Astrocyte (in vitro differentiated cells and primary cell): ENCODE measurements around the gene VAV1. TPM values are rescaled to one million over a fixed set of nuclear protein-coding genes. Genes with fewer than 3 reads are reported as not detected.

Source experiments
- DNase-seq: peaks from one replicate; pipeline ENCODE4 v3.0.0-alpha.2; 2010; ENCODE audit warnings: low read depth
- FAIRE-seq: peaks from 2 replicates; lab custom pipeline; 2011; peaks lifted over from hg19 to GRCh38; lab: Jason Lieb, UNC
- H2AFZ ChIP-seq: 2 replicates; pipeline ENCODE4 v1.6.0; 2012; ENCODE audit warnings: low read depth, low read length, inconsistent platforms
- H3K27ac ChIP-seq: 2 replicates; pipeline ENCODE4 v1.5.1; 2011; ENCODE audit warnings: low read depth, low read length, inconsistent platforms
- H3K27me3 ChIP-seq: 2 replicates; pipeline ENCODE4 v1.6.0; 2011; ENCODE audit warnings: low read length, inconsistent platforms; ENCODE audit not compliant: insufficient read depth
- H3K36me3 ChIP-seq: 2 replicates; pipeline ENCODE4 v1.5.1; 2011; ENCODE audit warnings: low read length, inconsistent platforms; ENCODE audit not compliant: insufficient read depth
- H3K4me1 ChIP-seq: 2 replicates; pipeline ENCODE4 v1.5.1; 2011; ENCODE audit warnings: low read length, inconsistent platforms; ENCODE audit not compliant: insufficient read depth
- H3K4me2 ChIP-seq: 2 replicates; pipeline ENCODE4 v1.6.0; 2012; ENCODE audit warnings: low read length, inconsistent platforms
- H3K4me3 ChIP-seq: 2 replicates; pipeline ENCODE4 v1.5.1; 2011; ENCODE audit warnings: low read depth, mild to moderate bottlenecking, low read length, inconsistent platforms; ENCODE audit not compliant: insufficient read depth
- H3K79me2 ChIP-seq: 2 replicates; pipeline ENCODE4 v1.6.0; 2012; ENCODE audit warnings: mild to moderate bottlenecking, low read length, inconsistent platforms; ENCODE audit not compliant: insufficient read depth
- H3K9ac ChIP-seq: 2 replicates; pipeline ENCODE4 v1.6.0; 2012; ENCODE audit warnings: mild to moderate bottlenecking, low read length, inconsistent platforms
- H3K9me3 ChIP-seq: 2 replicates; pipeline ENCODE4 v1.5.1; 2012; ENCODE audit warnings: low read depth, mild to moderate bottlenecking, low read length, inconsistent platforms; ENCODE audit not compliant: insufficient read depth
- H4K20me1 ChIP-seq: 2 replicates; pipeline ENCODE4 v1.6.0; 2012; ENCODE audit warnings: low read length, inconsistent platforms; ENCODE audit not compliant: insufficient read depth
- H3K27ac Mint-ChIP-seq: one replicate; pipeline ENCODE4 v1.8.0; 2021; ENCODE audit warnings: mild to moderate bottlenecking, mixed read lengths; ENCODE audit not compliant: unreplicated experiment
- H3K27me3 Mint-ChIP-seq: one replicate; pipeline ENCODE4 v1.8.0; 2021; ENCODE audit warnings: low read depth, mixed read lengths; ENCODE audit not compliant: unreplicated experiment
- H3K36me3 Mint-ChIP-seq: one replicate; pipeline ENCODE4 v1.8.0; 2021; ENCODE audit warnings: low read depth, mixed read lengths; ENCODE audit not compliant: unreplicated experiment
- H3K4me1 Mint-ChIP-seq: one replicate; pipeline ENCODE4 v1.8.0; 2021; ENCODE audit warnings: low read depth, mixed read lengths; ENCODE audit not compliant: unreplicated experiment
- H3K4me3 Mint-ChIP-seq: one replicate; pipeline ENCODE4 v1.8.0; 2021; ENCODE audit warnings: mild to moderate bottlenecking, moderate library complexity, mixed read lengths; ENCODE audit not compliant: unreplicated experiment
- H3K9me3 Mint-ChIP-seq: one replicate; pipeline ENCODE4 v1.8.0; 2021; ENCODE audit warnings: mild to moderate bottlenecking, mixed read lengths; ENCODE audit not compliant: unreplicated experiment
- CTCF ChIP-seq: IDR thresholded peaks from 2 replicates; pipeline ENCODE4 v1.5.1; 2011; ENCODE audit warnings: low read depth, mild to moderate bottlenecking, inconsistent platforms, low read length, moderate library complexity; ENCODE audit not compliant: insufficient read depth
- EZH2 ChIP-seq: IDR thresholded peaks from 2 replicates; pipeline ENCODE4 v1.6.1; 2012; ENCODE audit warnings: mild to moderate bottlenecking, low read length, inconsistent platforms; ENCODE audit not compliant: insufficient read depth
- total RNA-seq: library from RNA; stranded (reverse); gene quantifications from 2 replicates; pipeline ENCODE4 v1.2.1, GENCODE V29; 2021

VAV1 gene
- total RNA-seq, 1 donor from 2014 or later: not detected

- H3K36me3 Mint-ChIP-seq: peaks cover 14% of the 10 kb centered on the region
- DNase-seq: no peak
- peaks cover 30% of the 10 kb centered on the region for H3K36me3 ChIP-seq
Observed at GRCh38 chr19:6750062-6750461, 22.4 kb upstream of the VAV1 start.

GRCh38 chr19:6751189-6751588 lies 21.3 kb upstream of the VAV1 start:
- Histone ChIP-seq H3K27ac (no peak overlapping the region), H2AFZ (no peak overlapping the region), H3K4me2 (no peak overlapping the region), H3K9me3 (no peaks in the 10 kb centered on the region), H3K4me3 (no peak overlapping the region), H3K9ac (no peak overlapping the region), H3K36me3 (peaks cover 28% of the 10 kb centered on the region), H3K4me1 (peaks cover 6% of the 10 kb centered on the region), H3K27me3 (no peaks in the 10 kb centered on the region), H4K20me1 (peaks cover 5% of the 10 kb centered on the region), H3K79me2 (no peaks in the 10 kb centered on the region)
- no peak for FAIRE-seq
- no peaks in the 10 kb centered on the region for H3K27me3 Mint-ChIP-seq
- no peak for TF ChIP-seq EZH2
- TF ChIP-seq CTCF: no peak
- no peaks in the 10 kb centered on the region for H3K9me3 Mint-ChIP-seq
- no peak overlapping the region for H3K27ac Mint-ChIP-seq
- peaks cover 11% of the 10 kb centered on the region for H3K36me3 Mint-ChIP-seq
- no peak overlapping the region for H3K4me3 Mint-ChIP-seq
- peaks cover 1% of the 10 kb centered on the region for H3K4me1 Mint-ChIP-seq
- DNase-seq: no peak

More at GRCh38 chr19:6750062-6750461, 22.4 kb upstream of the VAV1 start:
- no peak overlapping the region for H3K27ac Mint-ChIP-seq
- peaks cover 8% of the 10 kb centered on the region for H3K4me1 Mint-ChIP-seq
- H3K9ac ChIP-seq: no peak overlapping the region
- TF ChIP-seq EZH2: no peak
- no peak for TF ChIP-seq CTCF
- H4K20me1 ChIP-seq: peaks cover 11% of the 10 kb centered on the region
- no peak for FAIRE-seq
- no peaks in the 10 kb centered on the region for H3K9me3 ChIP-seq
- no peak overlapping the region for H3K4me2 ChIP-seq
- no peak overlapping the region for H3K27ac ChIP-seq
- no peaks in the 10 kb centered on the region for H3K27me3 Mint-ChIP-seq
- H3K4me1 ChIP-seq: peaks cover 12% of the 10 kb centered on the region
- H2AFZ ChIP-seq: no peak overlapping the region
- no peak overlapping the region for H3K4me3 Mint-ChIP-seq
- H3K27me3 ChIP-seq: no peaks in the 10 kb centered on the region
- peaks cover 3% of the 10 kb centered on the region for H3K9me3 Mint-ChIP-seq
- no peaks in the 10 kb centered on the region for H3K79me2 ChIP-seq
- H3K4me3 ChIP-seq: no peak overlapping the region

DNA sequence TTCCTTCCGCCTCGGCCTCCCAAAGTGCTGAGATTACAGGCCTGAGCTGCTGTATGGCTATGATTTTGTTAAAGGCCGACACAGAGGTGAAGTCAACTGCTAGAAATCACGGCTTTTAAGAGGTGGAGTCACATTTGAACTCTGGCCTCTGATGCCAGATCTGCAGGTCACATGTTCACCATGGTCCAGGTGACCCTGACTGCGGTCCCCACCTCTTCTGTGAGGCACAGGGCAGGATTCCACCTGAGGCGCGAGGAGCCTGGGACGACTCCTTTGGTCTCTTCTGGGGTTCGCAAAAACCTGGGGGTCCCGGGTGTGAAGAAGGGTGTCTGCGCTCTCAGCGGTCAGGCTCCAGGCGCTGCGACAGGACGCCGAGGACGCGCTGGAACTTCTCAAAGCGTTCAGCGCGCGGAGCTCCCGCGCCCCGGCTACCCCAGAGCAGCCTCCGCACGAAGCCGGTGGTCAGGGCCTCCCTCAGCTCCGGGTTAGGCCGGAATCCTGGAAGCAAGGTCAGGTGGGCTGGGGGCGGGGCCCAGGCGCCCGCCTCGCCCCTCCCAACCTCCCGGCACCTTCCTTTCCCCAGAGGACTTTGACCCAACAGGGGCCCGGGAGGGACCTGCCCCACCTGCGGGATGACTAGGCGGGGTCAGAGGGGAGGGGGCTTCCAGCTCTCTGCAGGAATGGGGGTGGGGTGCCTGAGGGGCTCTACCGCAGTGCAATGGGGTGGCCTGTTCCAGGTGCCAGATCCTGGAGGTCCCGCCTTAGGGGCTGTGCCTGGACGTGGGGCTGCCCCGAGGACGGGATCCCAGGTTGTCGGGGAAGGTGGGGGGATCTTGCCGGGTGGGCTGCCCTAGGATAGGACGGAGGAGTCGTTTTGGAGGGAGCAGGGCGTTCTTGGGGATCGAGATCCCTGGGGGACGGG lies 20.0 kb upstream of the VAV1 start:
- Histone ChIP-seq H3K9me3 (no peaks in the 10 kb centered on the region), H2AFZ (peak overlapping the region; percentile 67), H3K79me2 (no peaks in the 10 kb centered on the region), H3K27me3 (no peaks in the 10 kb centered on the region), H3K9ac (no peak overlapping the region), H3K4me1 (peaks cover 6% of the 10 kb centered on the region), H3K27ac (no peak overlapping the region), H3K4me2 (peak overlapping the region; percentile 87), H3K4me3 (no peak overlapping the region), H4K20me1 (peaks cover 5% of the 10 kb centered on the region), H3K36me3 (peaks cover 21% of the 10 kb centered on the region)
- Mint-ChIP-seq H3K27ac (no peak overlapping the region), H3K4me3 (no peak overlapping the region), H3K36me3 (peaks cover 11% of the 10 kb centered on the region), H3K9me3 (no peaks in the 10 kb centered on the region), H3K27me3 (no peaks in the 10 kb centered on the region), H3K4me1 (peaks cover 1% of the 10 kb centered on the region)
- DNase-seq (no peak), FAIRE-seq (no peak)
- TF ChIP-seq CTCF (no peak), EZH2 (no peak)
